Skeletal muscle tissue (tissue), 2 donors: ENCODE data around the gene PTPRN2. TPM values are rescaled to one million over a fixed set of nuclear protein-coding genes. Genes with fewer than 3 reads are reported as not detected.

ENCODE experiments used
- small RNA-seq: library from RNA; depleted of rRNA; stranded (forward); fragments of <200 nt; gene quantifications from one replicate; pipeline ENCODE3, GENCODE V24; 2014
- total RNA-seq: library from RNA; depleted of rRNA; stranded (reverse); fragments of >200 nt; gene quantifications from one replicate; pipeline ENCODE4 v1.2.3, GENCODE V29; 2014

Gene PTPRN2
- total RNA-seq, 1 donor from 2014 or later: 1.6 TPM

Small RNAs within 50 kb of the gene (small RNA-seq; reads per million reads assigned to genes)
- not detected for gene MIR153-2
- gene MIR5707: not detected
- gene MIR595: not detected
- not detected for gene THAP5P1

Other genes starting within 250 kb of the PTPRN2 start
- 9.4 TPM for gene NCAPG2, start 117.0 kb upstream of the PTPRN2 start, total RNA-seq
- 38.1 TPM for gene ESYT2, start 241.7 kb upstream of the PTPRN2 start, total RNA-seq